HAP-1 (cell line): ENCODE results near the gene ZNRF3.

Source experiments
- DNase-seq, 2 experiments: peaks; one replicate each; pipeline ENCODE4 v3.0.0-alpha.2; 2016 to 2020; ENCODE audit warnings: low spot score in 2 of 2
- H3K27me3 ChIP-seq: fragments of 250-450 bp; sonication (Bioruptor Pico); 2 replicates; pipeline ENCODE4 v1.5.1; 2020; ENCODE audit warnings: low read depth, mild to moderate bottlenecking, moderate library complexity
- H3K36me3 ChIP-seq: fragments of 250-450 bp; sonication (Bioruptor Pico); replicated peaks from 2 replicates; pipeline ENCODE4 v1.5.1; 2020; ENCODE audit warnings: mild to moderate bottlenecking
- H3K4me1 ChIP-seq: fragments of 250-450 bp; sonication (Bioruptor Pico); 2 replicates; pipeline ENCODE4 v1.5.1; 2020; ENCODE audit warnings: mild to moderate bottlenecking
- H3K4me3 ChIP-seq: fragments of 250-450 bp; sonication (Bioruptor Pico); 2 replicates; pipeline ENCODE4 v1.5.1; 2020; ENCODE audit warnings: mild to moderate bottlenecking, moderate library complexity
- H3K9me3 ChIP-seq: fragments of 250-450 bp; sonication (Bioruptor Pico); 2 replicates; pipeline ENCODE4 v1.5.1; 2020; ENCODE audit warnings: mild to moderate bottlenecking, moderate library complexity
- in situ Hi-C: fragments of 300-500 bp; cut with MboI; formaldehyde crosslinking; loops from 3 replicates; pipeline ENCODE4 v1.14.3; 2020; ENCODE audit warnings: low sequenced_read_pairs, inconsistent platforms, mixed read lengths

Gene ZNRF3

GRCh38 chr22:28969401-28970168 is 86.2 kb downstream of the ZNRF3 start:
- DNase-seq: no peak
- Histone ChIP-seq H3K4me3 (no peak overlapping the region), H3K9me3 (no peaks in the 10 kb centered on the region), H3K27me3 (no peaks in the 10 kb centered on the region), H3K4me1 (peaks cover 7% of the 10 kb centered on the region), H3K36me3 (no peaks in the 10 kb centered on the region; the same call in 1 of the 2 replicates)
- in situ Hi-C loops: no loop called here

GRCh38 chr22:28973352-28973751 is 90.0 kb downstream of the ZNRF3 start:
- no peaks in the 10 kb centered on the region for H3K27me3 ChIP-seq
- H3K4me3 ChIP-seq: no peak overlapping the region
- peaks cover 19% of the 10 kb centered on the region for H3K4me1 ChIP-seq
- in situ Hi-C loops: no loop called here
- H3K9me3 ChIP-seq: no peaks in the 10 kb centered on the region
- no peaks in the 10 kb centered on the region for H3K36me3 ChIP-seq
- DNase-seq: no peak

- Histone ChIP-seq H3K4me3 (no peak overlapping the region), H3K36me3 (no peaks in the 10 kb centered on the region), H3K4me1 (peaks cover 19% of the 10 kb centered on the region), H3K27me3 (no peaks in the 10 kb centered on the region; the same call in 1 of the 2 replicates), H3K9me3 (no peaks in the 10 kb centered on the region)
- DNase-seq: no peak
- in situ Hi-C loops: no loop called here
Measured at GRCh38 chr22:28977060-28977459, 93.7 kb downstream of the ZNRF3 start.

GRCh38 chr22:28977481-28977971 is 94.2 kb downstream of the ZNRF3 start:
- Histone ChIP-seq H3K27me3 (no peaks in the 10 kb centered on the region; the same call in 1 of the 2 replicates), H3K9me3 (no peaks in the 10 kb centered on the region), H3K36me3 (no peaks in the 10 kb centered on the region), H3K4me1 (peaks cover 19% of the 10 kb centered on the region), H3K4me3 (no peak overlapping the region)
- in situ Hi-C loops: no loop called here
- DNase-seq: no peak

- no peaks in the 10 kb centered on the region for H3K9me3 ChIP-seq
- H3K27me3 ChIP-seq: no peaks in the 10 kb centered on the region; the same call in 1 of the 2 replicates
- H3K4me3 ChIP-seq: no peak overlapping the region
- in situ Hi-C loops: no loop called here
- H3K36me3 ChIP-seq: no peaks in the 10 kb centered on the region
- DNase-seq: no peak
- H3K4me1 ChIP-seq: peaks cover 19% of the 10 kb centered on the region
Measured at GRCh38 chr22:28978158-28978557, 94.8 kb downstream of the ZNRF3 start.

GRCh38 chr22:28978863-28979796 is 95.8 kb downstream of the ZNRF3 start:
- H3K4me3 ChIP-seq: no peak overlapping the region
- no peaks in the 10 kb centered on the region for H3K36me3 ChIP-seq
- H3K27me3 ChIP-seq: no peaks in the 10 kb centered on the region; the same call in 1 of the 2 replicates
- DNase-seq: no peak
- in situ Hi-C loops: no loop called here
- H3K9me3 ChIP-seq: no peaks in the 10 kb centered on the region
- peaks cover 19% of the 10 kb centered on the region for H3K4me1 ChIP-seq

- Histone ChIP-seq H3K27me3 (no peaks in the 10 kb centered on the region; the same call in 1 of the 2 replicates), H3K9me3 (no peaks in the 10 kb centered on the region; the same call in 1 of the 2 replicates), H3K4me3 (no peak overlapping the region), H3K36me3 (no peaks in the 10 kb centered on the region), H3K4me1 (peaks cover 19% of the 10 kb centered on the region)
- in situ Hi-C loops: no loop called here
- DNase-seq: no peak
Measured at GRCh38 chr22:28980326-28980725, 97.0 kb downstream of the ZNRF3 start.

- Histone ChIP-seq H3K36me3 (no peaks in the 10 kb centered on the region), H3K27me3 (no peaks in the 10 kb centered on the region; the same call in 1 of the 2 replicates), H3K4me1 (peaks cover 10% of the 10 kb centered on the region), H3K9me3 (peaks cover 4% of the 10 kb centered on the region; the same call in 1 of the 2 replicates), H3K4me3 (no peak overlapping the region)
- in situ Hi-C loops: no loop called here
- no peak for DNase-seq
Measured at GRCh38 chr22:28981818-28982499, 98.6 kb downstream of the ZNRF3 start.

- Histone ChIP-seq H3K4me3 (no peak overlapping the region), H3K36me3 (peaks cover 8% of the 10 kb centered on the region; the same call in 1 of the 2 replicates), H3K9me3 (peaks cover 4% of the 10 kb centered on the region; the same call in 1 of the 2 replicates), H3K27me3 (no peaks in the 10 kb centered on the region; the same call in 1 of the 2 replicates), H3K4me1 (no peaks in the 10 kb centered on the region)
- in situ Hi-C loops: no loop called here
- peak in 1 of 2 experiments; percentile 39 for DNase-seq
Measured at GRCh38 chr22:28983190-28983589, 99.8 kb downstream of the ZNRF3 start.

- peaks cover 1% of the 10 kb centered on the region; the same call in 1 of the 2 replicates for H3K4me1 ChIP-seq
- DNase-seq: no peak
- in situ Hi-C loops: no loop called here
Measured at GRCh38 chr22:28983788-28984441, 100.5 kb downstream of the ZNRF3 start.

GRCh38 chr22:28984482-28985158 is 101.2 kb downstream of the ZNRF3 start:
- no peak for DNase-seq
- Histone ChIP-seq H3K4me3 (no peak overlapping the region), H3K36me3 (peaks cover 10% of the 10 kb centered on the region; the same call in 1 of the 2 replicates), H3K4me1 (peaks cover 6% of the 10 kb centered on the region; the same call in 1 of the 2 replicates), H3K27me3 (no peaks in the 10 kb centered on the region; the same call in 1 of the 2 replicates), H3K9me3 (peaks cover 4% of the 10 kb centered on the region; the same call in 1 of the 2 replicates)
- in situ Hi-C loops: no loop called here

More at GRCh38 chr22:28983788-28984441, 100.5 kb downstream of the ZNRF3 start:
- Histone ChIP-seq H3K27me3 (no peaks in the 10 kb centered on the region; the same call in 1 of the 2 replicates), H3K4me3 (no peak overlapping the region), H3K9me3 (peaks cover 4% of the 10 kb centered on the region; the same call in 1 of the 2 replicates), H3K36me3 (peaks cover 8% of the 10 kb centered on the region; the same call in 1 of the 2 replicates)
